ENCODE data around the gene SERINC2. TPM values are rescaled to one million over a fixed set of nuclear protein-coding genes. Genes with fewer than 3 reads are reported as not detected.
"Not testable (repeated sequence)": the region's sequence is repeated elsewhere in the genome, so short reads cannot be mapped to it uniquely, and the experiment has no call there.

The SERINC2 gene
- polyA plus RNA-seq, 2 of the 4 experiments (the other 2 are of a cell fraction) = 6.0 to 16.3 TPM

DNA sequence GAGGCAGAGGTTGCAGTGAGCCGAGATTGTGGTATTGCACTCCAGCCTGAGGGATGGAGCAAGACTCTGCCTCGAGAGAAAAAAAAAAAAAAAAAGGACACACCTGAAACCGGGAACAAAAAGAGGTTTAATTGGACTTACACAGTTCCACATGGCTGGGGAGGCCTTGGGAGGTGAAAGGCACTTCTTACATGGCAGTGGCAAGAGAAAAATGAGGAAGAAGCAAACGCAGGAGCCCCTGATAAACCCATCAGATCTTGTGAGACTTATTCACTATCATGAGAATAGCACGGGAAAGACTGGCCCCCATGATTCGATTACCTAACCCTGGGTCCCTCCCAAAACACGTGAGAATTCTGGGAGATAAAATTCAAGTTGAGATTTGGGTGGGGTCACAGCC is 61.6 kb downstream of the SERINC2 start:
- H3K4me3 ChIP-seq; ATAC-seq; CTCF ChIA-PET; H3K4me1 ChIP-seq; H3K4me2 ChIP-seq; H3K27ac ChIP-seq; FAIRE-seq; DNase-seq (ENCODE audit: low read depth in 1 of 2, low spot score in 1 of 2); POLR2A ChIA-PET; H3K9me3 ChIP-seq: not testable (repeated sequence)
- WGBS (ENCODE audit: missing lambda C conversion rate) = 51% methylated on average over 7 of the region's 7 CpGs

DNA sequence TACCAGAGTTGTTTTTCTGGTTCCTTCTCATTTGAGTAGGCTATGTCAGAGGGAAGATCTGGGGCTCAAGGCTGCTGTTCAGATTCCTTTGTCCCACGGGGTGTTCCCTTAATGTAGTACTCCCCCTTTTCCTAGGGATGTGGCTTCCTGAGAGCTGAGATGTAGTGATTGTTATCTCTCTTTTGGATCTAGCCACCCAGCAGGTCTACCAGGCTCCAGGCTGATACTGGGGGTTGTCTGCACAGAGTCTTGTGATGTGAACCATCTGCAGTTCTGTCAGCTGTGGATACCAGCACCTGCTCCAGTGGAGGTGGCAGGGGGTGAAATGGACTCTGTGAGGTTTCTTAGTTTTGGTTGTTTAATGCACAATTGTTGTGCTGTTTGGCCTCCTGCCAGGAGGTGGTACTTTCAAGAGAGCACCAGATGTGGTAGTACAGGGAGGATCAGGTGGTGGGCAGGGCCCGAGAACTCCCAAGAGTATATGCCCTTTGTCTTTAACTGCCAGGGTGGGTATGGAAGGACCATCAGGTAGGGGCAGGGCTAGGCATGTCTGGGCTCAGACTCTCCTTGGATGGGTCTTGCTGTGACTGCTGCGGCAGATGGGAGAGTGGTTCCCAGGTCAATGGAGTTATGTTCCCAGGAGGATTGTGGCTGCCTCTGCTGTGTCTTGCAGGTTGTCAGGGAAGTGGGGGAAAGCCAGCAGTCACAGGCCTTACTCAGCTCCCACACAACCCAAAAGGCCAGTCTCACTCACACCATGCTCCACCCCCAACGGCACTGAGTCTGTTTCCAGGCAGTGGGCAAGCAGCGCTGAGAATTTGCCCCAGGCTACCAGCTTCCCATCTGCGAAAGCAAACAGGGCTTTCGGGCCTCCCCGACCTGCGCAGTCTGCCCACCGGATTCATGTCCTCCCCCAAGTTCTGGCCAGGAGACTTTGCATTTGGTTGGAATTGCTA is 64.2 kb downstream of the SERINC2 start:
- 71% methylated on average over 6 of the region's 10 CpGs for WGBS (ENCODE audit: missing lambda C conversion rate)
- H3K9me3 ChIP-seq = peaks cover 4% of the 10 kb centered on the region; the same call in 1 of the 3 replicates
- FAIRE-seq (no peak), ATAC-seq (no peak), DNase-seq (ENCODE audit: low read depth in 1 of 2, low spot score in 1 of 2) (no peak)
- H3K4me2 ChIP-seq = no peak overlapping the region
- no peaks in the 10 kb centered on the region for H3K4me1 ChIP-seq
- no peak for TF ChIP-seq REST (IDR thresholded peaks at IDR 0.05)
- TF ChIP-seq, protein P1, sequence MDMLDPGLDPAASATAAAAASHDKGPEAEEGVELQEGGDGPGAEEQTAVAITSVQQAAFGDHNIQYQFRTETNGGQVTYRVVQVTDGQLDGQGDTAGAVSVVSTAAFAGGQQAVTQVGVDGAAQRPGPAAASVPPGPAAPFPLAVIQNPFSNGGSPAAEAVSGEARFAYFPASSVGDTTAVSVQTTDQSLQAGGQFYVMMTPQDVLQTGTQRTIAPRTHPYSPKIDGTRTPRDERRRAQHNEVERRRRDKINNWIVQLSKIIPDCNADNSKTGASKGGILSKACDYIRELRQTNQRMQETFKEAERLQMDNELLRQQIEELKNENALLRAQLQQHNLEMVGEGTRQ (IDR thresholded peaks at IDR 0.05) = no peak
- no peak for TF ChIP-seq MYC (IDR thresholded peaks at IDR 0.05; ENCODE audit: borderline replicate concordance, low read length)
- TF ChIP-seq RNF2 (IDR thresholded peaks at IDR 0.05; ENCODE audit: borderline replicate concordance, low read depth) = no peak
- TF ChIP-seq FOXS1 (CRISPR knock-in tag; IDR thresholded peaks at IDR 0.05) = no peak
- TF ChIP-seq RCOR1 (IDR thresholded peaks at IDR 0.05; ENCODE audit: low read depth, low read length) = no peak
- TF ChIP-seq, protein P2, sequence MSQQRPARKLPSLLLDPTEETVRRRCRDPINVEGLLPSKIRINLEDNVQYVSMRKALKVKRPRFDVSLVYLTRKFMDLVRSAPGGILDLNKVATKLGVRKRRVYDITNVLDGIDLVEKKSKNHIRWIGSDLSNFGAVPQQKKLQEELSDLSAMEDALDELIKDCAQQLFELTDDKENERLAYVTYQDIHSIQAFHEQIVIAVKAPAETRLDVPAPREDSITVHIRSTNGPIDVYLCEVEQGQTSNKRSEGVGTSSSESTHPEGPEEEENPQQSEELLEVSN (IDR thresholded peaks at IDR 0.05; ENCODE audit: borderline replicate concordance, low read depth) = no peak
- no peak for TF ChIP-seq CHD4 (IDR thresholded peaks at IDR 0.05; ENCODE audit: borderline replicate concordance)
- no peak for TF ChIP-seq MAFK (IDR thresholded peaks at IDR 0.05; ENCODE audit: partially characterized antibody)
- TF ChIP-seq RFX5 (IDR thresholded peaks at IDR 0.05) = no peak
- no peak for TF ChIP-seq FOSB (CRISPR knock-in tag; IDR thresholded peaks at IDR 0.05)
- no peak for TF ChIP-seq CBX2 (IDR thresholded peaks at IDR 0.05; ENCODE audit: borderline replicate concordance, low read depth)
- no peak for TF ChIP-seq RAD21 (conservative IDR thresholded peaks at IDR 0.05 in 1 of 2, IDR thresholded peaks at IDR 0.05 in 1 of 2)
- no peak for TF ChIP-seq HDAC2 (IDR thresholded peaks at IDR 0.05)
- TF ChIP-seq BCL3 (IDR thresholded peaks at IDR 0.05) = no peak
- no peak for TF ChIP-seq KDM5A (IDR thresholded peaks at IDR 0.05)
- TF ChIP-seq ZSCAN20 (CRISPR knock-in tag; IDR thresholded peaks at IDR 0.05) = no peak
- TF ChIP-seq HOXA7 (CRISPR knock-in tag; IDR thresholded peaks at IDR 0.05) = no peak
- TF ChIP-seq CHD2 (IDR thresholded peaks at IDR 0.05; ENCODE audit: low read length, partially characterized antibody) = no peak
- ChIA-PET POLR2A (no interaction called here), CTCF (interaction anchor here (1.8 kb wide), 1 partner anchor 82 kb away, joined by 3 read pairs; no protein-coding TSS in a partner anchor)
- no peak overlapping the region for H3K27ac ChIP-seq
- no peak overlapping the region for H3K4me3 ChIP-seq
